Panc1 (cell line): ENCODE measurements around the gene TMC4. TPM values are rescaled to one million over a fixed set of nuclear protein-coding genes. Genes with fewer than 3 reads are reported as not detected.

ENCODE experiments used
- ATAC-seq: fragments of 200-7000 bp; cut with Tn5 transposase; 2 replicates; pipeline ENCODE4 v1.9.1; 2020; ENCODE audit warnings: mild to moderate bottlenecking, moderate library complexity
- BruUV-seq: library from RNA; stranded (reverse); fragments of 400-500 nt; replicated peaks from 2 replicates; lab custom pipeline; 2021; lab: Mats Ljungman, UMichigan
- CTCF ChIA-PET: fragments of 300-600 bp; sonication (Branson Sonifier 250); formaldehyde crosslinking; loops from one replicate; lab custom pipeline; 2022; ENCODE audit warnings: antibody characterized with exemption; lab: Charles Lee
- POLR2A ChIA-PET: fragments of 300-600 bp; sonication (Branson Sonifier 250); formaldehyde crosslinking; loops from one replicate; lab custom pipeline; 2022; ENCODE audit warnings: antibody characterized with exemption; lab: Charles Lee
- DNase-seq: peaks from one replicate; pipeline ENCODE4 v3.0.0-alpha.2; 2010; ENCODE audit warnings: low read depth, low spot score
- H3K27ac ChIP-seq: 2 replicates; pipeline ENCODE4 v1.5.1; 2011; ENCODE audit warnings: mild to moderate bottlenecking, low read length, inconsistent platforms
- H3K27me3 ChIP-seq: fragments of 200-500 bp; sonication (Bioruptor generic); 2 replicates; pipeline ENCODE4 v1.6.0; 2014; ENCODE audit warnings: low read length, inconsistent platforms; ENCODE audit not compliant: control insufficient read depth, insufficient read depth
- H3K36me3 ChIP-seq: fragments of 200-500 bp; sonication (Bioruptor generic); 2 replicates; pipeline ENCODE4 v1.5.1; 2014; ENCODE audit warnings: inconsistent platforms, mild to moderate bottlenecking, low read length, moderate library complexity; ENCODE audit not compliant: control insufficient read depth, insufficient read depth
- H3K4me1 ChIP-seq: 2 replicates; pipeline ENCODE4 v1.5.1; 2011; ENCODE audit warnings: inconsistent platforms, mild to moderate bottlenecking, low read length, moderate library complexity; ENCODE audit not compliant: control insufficient read depth, insufficient read depth
- H3K4me3 ChIP-seq, 2 experiments: 2 replicates each; pipeline ENCODE4 v1.5.1; 2011 to 2012; ENCODE audit warnings: low read depth in 2 of 2, low read length in 2 of 2, mild to moderate bottlenecking in 2 of 2, inconsistent platforms in 1 of 2, moderate library complexity in 1 of 2
- H3K9me3 ChIP-seq: fragments of 200-500 bp; sonication (Bioruptor generic); 2 replicates; pipeline ENCODE4 v1.5.1; 2014; ENCODE audit warnings: low read depth, mild to moderate bottlenecking, inconsistent platforms, low read length, moderate library complexity; ENCODE audit not compliant: control insufficient read depth, insufficient read depth
- POLR2AphosphoS5 ChIP-seq: IDR thresholded peaks from 2 replicates; pipeline ENCODE4 v1.6.1; 2012; ENCODE audit warnings: mild to moderate bottlenecking, low read depth, low read length, moderate library complexity
- SIN3A ChIP-seq: IDR thresholded peaks from 2 replicates; pipeline ENCODE4 v1.6.1; 2012; ENCODE audit warnings: low read depth, mild to moderate bottlenecking, low read length, moderate library complexity, borderline replicate concordance; ENCODE audit not compliant: insufficient read depth
- TCF7L2 ChIP-seq: IDR thresholded peaks from 2 replicates; pipeline ENCODE4 v1.6.1; 2011; ENCODE audit warnings: mild to moderate bottlenecking, low read depth, low read length, inconsistent platforms
- in situ Hi-C: cut with HindIII; loops from 2 replicates; pipeline ENCODE4 v1.10.0; 2016; ENCODE audit warnings: low sequenced_read_pairs, low pct_unique_long_range_greater_than_20kb
- intact Hi-C: fragments of 100-400 bp; cut with micrococcal nuclease; formaldehyde crosslinking; loops from one replicate; pipeline ENCODE4 v1.10.0; 2022; ENCODE audit not compliant: unreplicated experiment
- total RNA-seq: library from RNA; stranded (reverse); gene quantifications from one replicate; pipeline ENCODE4 v1.2.1, GENCODE V29; 2021; ENCODE audit not compliant: unreplicated experiment
- TF ChIP-seq, protein P1 (sequence below): fragments of 450-650 bp; IDR thresholded peaks from 2 replicates; pipeline ENCODE4 v1.5.1; 2017; ENCODE audit warnings: mild to moderate bottlenecking
- TF ChIP-seq, protein P2 (sequence below), 2 experiments: IDR thresholded peaks; 2 replicates each; pipeline ENCODE4 v1.6.1; 2011 to 2012; ENCODE audit warnings: low read depth in 2 of 2, control low read depth in 1 of 2, low read length in 1 of 2, mild to moderate bottlenecking in 1 of 2, moderate library complexity in 1 of 2; ENCODE audit not compliant: insufficient read depth in 1 of 2

The TMC4 gene
- total RNA-seq, 1 experiment from 2014 or later = 5.1 TPM

DNA sequence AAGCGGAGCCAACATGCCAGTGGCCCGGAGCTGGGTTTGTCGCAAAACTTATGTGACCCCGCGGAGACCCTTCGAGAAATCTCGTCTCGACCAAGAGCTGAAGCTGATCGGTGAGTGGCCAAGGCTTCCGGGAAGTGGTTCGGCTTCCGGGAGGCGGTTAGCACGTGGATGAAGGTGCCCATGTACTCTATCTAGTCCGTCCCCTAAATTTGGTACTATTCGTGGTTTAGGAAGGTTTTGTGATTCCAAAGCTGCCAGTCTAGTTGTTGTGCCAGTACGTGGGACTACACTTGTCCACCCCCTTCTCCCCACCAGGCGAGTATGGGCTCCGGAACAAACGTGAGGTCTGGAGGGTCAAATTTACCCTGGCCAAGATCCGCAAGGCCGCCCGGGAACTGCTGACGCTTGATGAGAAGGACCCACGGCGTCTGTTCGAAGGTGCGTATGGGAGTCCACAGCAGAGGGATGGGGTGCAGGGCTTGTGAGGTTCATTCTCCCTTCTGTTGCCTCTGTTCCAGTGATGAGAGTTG lies 28.3 kb upstream of the TMC4 start:
- H3K4me3 ChIP-seq = peak overlapping the region; percentile 69 to 96
- no peaks in the 10 kb centered on the region for H3K27me3 ChIP-seq
- H3K9me3 ChIP-seq = no peaks in the 10 kb centered on the region
- intact Hi-C loops (no loop called here), in situ Hi-C loops (no loop called here)
- BruUV-seq = TSS peak; percentile 85
- ATAC-seq (0 out of 2 replicates have a peak, but pooled peaks have one; percentile 2), DNase-seq (no peak)
- H3K4me1 ChIP-seq = peaks cover 45% of the 10 kb centered on the region
- POLR2A ChIA-PET = interaction anchor here (0.6 to 2.7 kb wide), 3 partner anchors 9 to 593 kb away, joined by 3 to 18 read pairs (median 4); partner anchors contain the start of genes MBOAT7 and TSEN34
- CTCF ChIA-PET = interaction anchor here (0.5 kb wide), 1 partner anchor 13 kb away, joined by 3 read pairs; no protein-coding TSS in a partner anchor
- H3K36me3 ChIP-seq = peaks cover 39% of the 10 kb centered on the region
- TF ChIP-seq, protein P1, sequence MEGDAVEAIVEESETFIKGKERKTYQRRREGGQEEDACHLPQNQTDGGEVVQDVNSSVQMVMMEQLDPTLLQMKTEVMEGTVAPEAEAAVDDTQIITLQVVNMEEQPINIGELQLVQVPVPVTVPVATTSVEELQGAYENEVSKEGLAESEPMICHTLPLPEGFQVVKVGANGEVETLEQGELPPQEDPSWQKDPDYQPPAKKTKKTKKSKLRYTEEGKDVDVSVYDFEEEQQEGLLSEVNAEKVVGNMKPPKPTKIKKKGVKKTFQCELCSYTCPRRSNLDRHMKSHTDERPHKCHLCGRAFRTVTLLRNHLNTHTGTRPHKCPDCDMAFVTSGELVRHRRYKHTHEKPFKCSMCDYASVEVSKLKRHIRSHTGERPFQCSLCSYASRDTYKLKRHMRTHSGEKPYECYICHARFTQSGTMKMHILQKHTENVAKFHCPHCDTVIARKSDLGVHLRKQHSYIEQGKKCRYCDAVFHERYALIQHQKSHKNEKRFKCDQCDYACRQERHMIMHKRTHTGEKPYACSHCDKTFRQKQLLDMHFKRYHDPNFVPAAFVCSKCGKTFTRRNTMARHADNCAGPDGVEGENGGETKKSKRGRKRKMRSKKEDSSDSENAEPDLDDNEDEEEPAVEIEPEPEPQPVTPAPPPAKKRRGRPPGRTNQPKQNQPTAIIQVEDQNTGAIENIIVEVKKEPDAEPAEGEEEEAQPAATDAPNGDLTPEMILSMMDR = no peak
- no peak for TF ChIP-seq TCF7L2
- TF ChIP-seq, protein P2, sequence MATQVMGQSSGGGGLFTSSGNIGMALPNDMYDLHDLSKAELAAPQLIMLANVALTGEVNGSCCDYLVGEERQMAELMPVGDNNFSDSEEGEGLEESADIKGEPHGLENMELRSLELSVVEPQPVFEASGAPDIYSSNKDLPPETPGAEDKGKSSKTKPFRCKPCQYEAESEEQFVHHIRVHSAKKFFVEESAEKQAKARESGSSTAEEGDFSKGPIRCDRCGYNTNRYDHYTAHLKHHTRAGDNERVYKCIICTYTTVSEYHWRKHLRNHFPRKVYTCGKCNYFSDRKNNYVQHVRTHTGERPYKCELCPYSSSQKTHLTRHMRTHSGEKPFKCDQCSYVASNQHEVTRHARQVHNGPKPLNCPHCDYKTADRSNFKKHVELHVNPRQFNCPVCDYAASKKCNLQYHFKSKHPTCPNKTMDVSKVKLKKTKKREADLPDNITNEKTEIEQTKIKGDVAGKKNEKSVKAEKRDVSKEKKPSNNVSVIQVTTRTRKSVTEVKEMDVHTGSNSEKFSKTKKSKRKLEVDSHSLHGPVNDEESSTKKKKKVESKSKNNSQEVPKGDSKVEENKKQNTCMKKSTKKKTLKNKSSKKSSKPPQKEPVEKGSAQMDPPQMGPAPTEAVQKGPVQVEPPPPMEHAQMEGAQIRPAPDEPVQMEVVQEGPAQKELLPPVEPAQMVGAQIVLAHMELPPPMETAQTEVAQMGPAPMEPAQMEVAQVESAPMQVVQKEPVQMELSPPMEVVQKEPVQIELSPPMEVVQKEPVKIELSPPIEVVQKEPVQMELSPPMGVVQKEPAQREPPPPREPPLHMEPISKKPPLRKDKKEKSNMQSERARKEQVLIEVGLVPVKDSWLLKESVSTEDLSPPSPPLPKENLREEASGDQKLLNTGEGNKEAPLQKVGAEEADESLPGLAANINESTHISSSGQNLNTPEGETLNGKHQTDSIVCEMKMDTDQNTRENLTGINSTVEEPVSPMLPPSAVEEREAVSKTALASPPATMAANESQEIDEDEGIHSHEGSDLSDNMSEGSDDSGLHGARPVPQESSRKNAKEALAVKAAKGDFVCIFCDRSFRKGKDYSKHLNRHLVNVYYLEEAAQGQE (IDR thresholded peaks at IDR 0.05; ENCODE audit: insufficient read depth in 1 of 2, low read depth in 2 of 2, low read length in 1 of 2) = no peak; a peak in 1 of 4 replicates
- no peak for TF ChIP-seq POLR2AphosphoS5
- 0 out of 2 replicates have a peak, but pooled peaks have one; percentile 14 for TF ChIP-seq SIN3A
- peak overlapping the region; percentile 95 for H3K27ac ChIP-seq

DNA sequence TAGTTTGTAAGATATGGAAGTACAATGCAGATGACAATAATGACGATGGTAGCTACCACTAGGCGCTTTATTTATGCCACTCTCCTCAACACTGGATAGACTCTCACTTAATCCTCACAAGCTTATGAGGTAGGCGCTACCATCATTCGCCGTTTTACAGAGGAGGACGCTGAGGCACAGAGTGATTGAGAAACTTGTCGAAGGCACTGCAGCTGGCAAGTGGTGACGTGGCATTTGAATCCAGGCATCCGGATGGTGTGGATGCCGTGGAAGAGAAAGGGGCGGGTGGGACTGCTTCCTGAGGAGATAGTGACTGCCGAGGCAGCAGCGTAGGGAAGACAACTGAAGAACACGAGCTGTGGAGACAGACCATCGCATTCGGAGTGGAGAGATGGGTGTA lies 26.4 kb upstream of the TMC4 start:
- POLR2A ChIA-PET = interaction anchor here (0.5 to 2.7 kb wide), 3 partner anchors 9 to 852 kb away, joined by 3 to 18 read pairs (median 5); partner anchors contain the start of genes MBOAT7 and TSEN34
- in situ Hi-C loops = no loop called here

More for the DNA sequence above, 26.4 kb upstream of the TMC4 start:
- H3K4me3 ChIP-seq = no peak overlapping the region
- H3K27me3 ChIP-seq = no peaks in the 10 kb centered on the region
- intact Hi-C loops = no loop called here
- DNase-seq (no peak), ATAC-seq (no peak)
- peaks cover 26% of the 10 kb centered on the region for H3K4me1 ChIP-seq
- no TSS peak for BruUV-seq
- peak overlapping the region; percentile 19; the same call in 1 of the 2 replicates for H3K27ac ChIP-seq
- CTCF ChIA-PET = no interaction called here
- TF ChIP-seq SIN3A = no peak
- no peak for TF ChIP-seq TCF7L2
- TF ChIP-seq, protein P2 (IDR thresholded peaks at IDR 0.05; ENCODE audit: insufficient read depth in 1 of 2, low read depth in 2 of 2, low read length in 1 of 2) = no peak
- TF ChIP-seq POLR2AphosphoS5 = 0 out of 2 replicates have a peak, but pooled peaks have one; percentile 30
- TF ChIP-seq, protein P1 = no peak
- peaks cover 25% of the 10 kb centered on the region for H3K36me3 ChIP-seq
- H3K9me3 ChIP-seq = no peaks in the 10 kb centered on the region
